K562 (cell line): Measurements from ENCODE around the gene TARS1. TPM values are rescaled to one million over a fixed set of nuclear protein-coding genes. Genes with fewer than 3 reads are reported as not detected.

Experiments
- ARNT ChIP-seq, 2 experiments: fragments of 450-650 bp; IDR thresholded peaks; 2 replicates each; pipeline ENCODE4 v1.6.1; 2016; ENCODE audit warnings: mild to moderate bottlenecking in 1 of 2
- BRD9 ChIP-seq: fragments of 450-650 bp; IDR thresholded peaks from 2 replicates; pipeline ENCODE4 v1.6.1; 2018; ENCODE audit warnings: low read depth; ENCODE audit not compliant: partially characterized antibody
- ETV6 ChIP-seq, 3 experiments: fragments of 150-350 bp in 1 of 3; sonication (generic) in 1 of 3; formaldehyde crosslinking in 1 of 3; IDR thresholded peaks; 2 replicates each; pipeline versions ENCODE4 v1.6.1 to v1.8.0; 2014 to 2022; ENCODE audit warnings: borderline replicate concordance in 2 of 3, low read depth in 2 of 3, antibody characterized with exemption in 1 of 3, low read length in 1 of 3, mild to moderate bottlenecking in 1 of 3, missing genetic modification reagents in 1 of 3
- HES1 ChIP-seq: fragments of 450-650 bp; IDR thresholded peaks from 2 replicates; pipeline ENCODE4 v1.6.1; 2016; ENCODE audit warnings: low read depth, mild to moderate bottlenecking, moderate library complexity
- HLTF ChIP-seq: fragments of 450-650 bp; IDR thresholded peaks from 2 replicates; pipeline ENCODE4 v1.6.1; 2016
- KLF1 ChIP-seq: fragments of 450-650 bp; IDR thresholded peaks from 2 replicates; pipeline ENCODE4 v1.6.1; 2016; ENCODE audit warnings: missing genetic modification characterization, missing compliant biosample characterization
- MCM7 ChIP-seq, 2 experiments: fragments of 450-650 bp; IDR thresholded peaks; 2 replicates each; pipeline ENCODE4 v1.6.1; 2016 to 2018
- MXI1 ChIP-seq: IDR thresholded peaks from 2 replicates; pipeline ENCODE4 v1.6.1; 2011; ENCODE audit warnings: low read depth, mild to moderate bottlenecking, improper control_type of control experiment, low read length
- NFYB ChIP-seq: IDR thresholded peaks from 2 replicates; pipeline ENCODE4 v1.6.1; 2011; ENCODE audit warnings: mild to moderate bottlenecking, moderate library complexity; ENCODE audit not compliant: insufficient read length; ENCODE audit errors: extremely low read depth
- POLR2H ChIP-seq: IDR thresholded peaks from 2 replicates; pipeline ENCODE4 v1.6.1; 2016; ENCODE audit warnings: missing genetic modification characterization, low read depth, mild to moderate bottlenecking, control low read depth, missing compliant biosample characterization, moderate library complexity
- RFX7 ChIP-seq: fragments of 250-450 bp; sonication (Bioruptor Pico); IDR thresholded peaks from 2 replicates; pipeline ENCODE4 v1.5.1; 2021; ENCODE audit warnings: mild to moderate bottlenecking
- SAP30 ChIP-seq: fragments of 200-600 bp; sonication (generic); IDR thresholded peaks from 2 replicates; pipeline ENCODE4 v1.6.1; 2012; ENCODE audit warnings: borderline replicate concordance, low read depth, mild to moderate bottlenecking, moderate library complexity, low read length, control low read depth, inconsistent platforms; ENCODE audit not compliant: insufficient read depth, poor library complexity, severe bottlenecking
- TCF7L2 ChIP-seq: fragments of 150-350 bp; IDR thresholded peaks from 2 replicates; pipeline ENCODE4 v1.6.1; 2016; ENCODE audit warnings: low read depth, mild to moderate bottlenecking, low read length, moderate library complexity
- ZNF507 ChIP-seq: conservative IDR thresholded peaks from 2 replicates; pipeline ENCODE4 v1.6.1; 2017; ENCODE audit warnings: missing genetic modification characterization, missing compliant biosample characterization
- polyA plus RNA-seq, 8 experiments: library from polyadenylated mRNA; depleted of rRNA in 4 of 8; stranded (reverse) in 5 of 8; unstranded in 3 of 8; fragments of >200 nt; fragmentation: Nextera tagmentation in 2 of 8; fragmentation: Illumina TruSeq in 1 of 8; extraction: Ambion mirVana in 2 of 8; extraction: Trizol in 1 of 8; gene quantifications; 2 replicates each; pipeline versions ENCODE4 v1.2.1 to v1.2.3, GENCODE V29; 2011 to 2014; ENCODE audit warnings: inconsistent platforms in 1 of 8, missing spikeins in 1 of 8
- total RNA-seq, 7 experiments: library from RNA; depleted of rRNA in 6 of 7; stranded (reverse); fragments of >200 nt in 6 of 7; fragmentation: Illumina TruSeq in 2 of 7; extraction: Trizol in 2 of 7; gene quantifications; 2 replicates each; pipeline versions ENCODE4 v1.2.1 to v1.2.3, GENCODE V29; 2011 to 2021; ENCODE audit warnings: low replicate concordance in 1 of 7
- TF ChIP-seq, protein P1 (sequence below): fragments of 450-650 bp; IDR thresholded peaks from 2 replicates; pipeline ENCODE4 v1.7.0; 2016; ENCODE audit warnings: borderline replicate concordance
- TF ChIP-seq, protein P2 (sequence below): fragments of 450-650 bp; IDR thresholded peaks from 2 replicates; pipeline ENCODE4 v1.6.1; 2018; ENCODE audit not compliant: partially characterized antibody
- TF ChIP-seq, protein P3 (sequence below): fragments of 450-650 bp; IDR thresholded peaks from 2 replicates; pipeline ENCODE4 v1.6.1; 2016; ENCODE audit warnings: antibody characterized with exemption
- TF ChIP-seq, protein P4 (sequence below), 2 experiments: fragments of 250-450 bp in 1 of 2; fragments of 450-650 bp in 1 of 2; sonication (Bioruptor Pico) in 1 of 2; IDR thresholded peaks; 2 replicates each; pipeline versions ENCODE4 v1.6.1 to v1.8.0; 2016 to 2021; ENCODE audit warnings: mild to moderate bottlenecking in 2 of 2, moderate library complexity in 2 of 2, missing compliant biosample characterization in 1 of 2, missing genetic modification characterization in 1 of 2

Gene TARS1
- total and polyA plus RNA-seq, 9 of the 15 experiments (the other 6 are each of a cell fraction or from before 2014, with no cell fraction given), result 263 to 518 (median 439) TPM

GRCh38 chr5:33440482-33441240 lies at the start of gene TARS1 (continued):
- TF ChIP-seq, protein P1, sequence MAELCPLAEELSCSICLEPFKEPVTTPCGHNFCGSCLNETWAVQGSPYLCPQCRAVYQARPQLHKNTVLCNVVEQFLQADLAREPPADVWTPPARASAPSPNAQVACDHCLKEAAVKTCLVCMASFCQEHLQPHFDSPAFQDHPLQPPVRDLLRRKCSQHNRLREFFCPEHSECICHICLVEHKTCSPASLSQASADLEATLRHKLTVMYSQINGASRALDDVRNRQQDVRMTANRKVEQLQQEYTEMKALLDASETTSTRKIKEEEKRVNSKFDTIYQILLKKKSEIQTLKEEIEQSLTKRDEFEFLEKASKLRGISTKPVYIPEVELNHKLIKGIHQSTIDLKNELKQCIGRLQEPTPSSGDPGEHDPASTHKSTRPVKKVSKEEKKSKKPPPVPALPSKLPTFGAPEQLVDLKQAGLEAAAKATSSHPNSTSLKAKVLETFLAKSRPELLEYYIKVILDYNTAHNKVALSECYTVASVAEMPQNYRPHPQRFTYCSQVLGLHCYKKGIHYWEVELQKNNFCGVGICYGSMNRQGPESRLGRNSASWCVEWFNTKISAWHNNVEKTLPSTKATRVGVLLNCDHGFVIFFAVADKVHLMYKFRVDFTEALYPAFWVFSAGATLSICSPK, result no peak
- TF ChIP-seq HLTF (peak; percentile 74; the same call in 1 of the 2 replicates), TCF7L2 (no peak), MCM7 (IDR thresholded peaks at IDR 0.05) (no peak), POLR2H (tag) (peak; percentile 93), ETV6 (IDR thresholded peaks at IDR 0.05; ENCODE audit: borderline replicate concordance in 1 of 2, low read depth in 2 of 2, low read length in 1 of 2) (peak; percentile 74 to 82; a peak in 2 of 4 replicates), ETV6 (CRISPR knock-in tag; IDR thresholded peaks at IDR 0.05; ENCODE audit: borderline replicate concordance) (no peak), HES1 (no peak), NFYB (peak; percentile 92), RFX7 (CRISPR knock-in tag) (no peak), ZNF507 (no peak), SAP30 (peak; percentile 77), BRD9 (peak; percentile 95), KLF1 (no peak), MXI1 (peak; percentile 63), ARNT (IDR thresholded peaks at IDR 0.05) (peak; percentile 50 to 84)
- TF ChIP-seq, protein P2, sequence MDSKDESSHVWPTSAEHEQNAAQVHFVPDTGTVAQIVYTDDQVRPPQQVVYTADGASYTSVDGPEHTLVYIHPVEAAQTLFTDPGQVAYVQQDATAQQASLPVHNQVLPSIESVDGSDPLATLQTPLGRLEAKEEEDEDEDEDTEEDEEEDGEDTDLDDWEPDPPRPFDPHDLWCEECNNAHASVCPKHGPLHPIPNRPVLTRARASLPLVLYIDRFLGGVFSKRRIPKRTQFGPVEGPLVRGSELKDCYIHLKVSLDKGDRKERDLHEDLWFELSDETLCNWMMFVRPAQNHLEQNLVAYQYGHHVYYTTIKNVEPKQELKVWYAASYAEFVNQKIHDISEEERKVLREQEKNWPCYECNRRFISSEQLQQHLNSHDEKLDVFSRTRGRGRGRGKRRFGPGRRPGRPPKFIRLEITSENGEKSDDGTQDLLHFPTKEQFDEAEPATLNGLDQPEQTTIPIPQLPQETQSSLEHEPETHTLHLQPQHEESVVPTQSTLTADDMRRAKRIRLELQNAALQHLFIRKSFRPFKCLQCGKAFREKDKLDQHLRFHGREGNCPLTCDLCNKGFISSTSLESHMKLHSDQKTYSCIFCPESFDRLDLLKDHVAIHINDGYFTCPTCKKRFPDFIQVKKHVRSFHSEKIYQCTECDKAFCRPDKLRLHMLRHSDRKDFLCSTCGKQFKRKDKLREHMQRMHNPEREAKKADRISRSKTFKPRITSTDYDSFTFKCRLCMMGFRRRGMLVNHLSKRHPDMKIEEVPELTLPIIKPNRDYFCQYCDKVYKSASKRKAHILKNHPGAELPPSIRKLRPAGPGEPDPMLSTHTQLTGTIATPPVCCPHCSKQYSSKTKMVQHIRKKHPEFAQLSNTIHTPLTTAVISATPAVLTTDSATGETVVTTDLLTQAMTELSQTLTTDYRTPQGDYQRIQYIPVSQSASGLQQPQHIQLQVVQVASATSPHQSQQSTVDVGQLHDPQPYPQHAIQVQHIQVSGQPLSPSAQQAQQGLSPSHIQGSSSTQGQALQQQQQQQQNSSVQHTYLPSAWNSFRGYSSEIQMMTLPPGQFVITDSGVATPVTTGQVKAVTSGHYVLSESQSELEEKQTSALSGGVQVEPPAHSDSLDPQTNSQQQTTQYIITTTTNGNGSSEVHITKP, result no peak
- TF ChIP-seq, protein P3, sequence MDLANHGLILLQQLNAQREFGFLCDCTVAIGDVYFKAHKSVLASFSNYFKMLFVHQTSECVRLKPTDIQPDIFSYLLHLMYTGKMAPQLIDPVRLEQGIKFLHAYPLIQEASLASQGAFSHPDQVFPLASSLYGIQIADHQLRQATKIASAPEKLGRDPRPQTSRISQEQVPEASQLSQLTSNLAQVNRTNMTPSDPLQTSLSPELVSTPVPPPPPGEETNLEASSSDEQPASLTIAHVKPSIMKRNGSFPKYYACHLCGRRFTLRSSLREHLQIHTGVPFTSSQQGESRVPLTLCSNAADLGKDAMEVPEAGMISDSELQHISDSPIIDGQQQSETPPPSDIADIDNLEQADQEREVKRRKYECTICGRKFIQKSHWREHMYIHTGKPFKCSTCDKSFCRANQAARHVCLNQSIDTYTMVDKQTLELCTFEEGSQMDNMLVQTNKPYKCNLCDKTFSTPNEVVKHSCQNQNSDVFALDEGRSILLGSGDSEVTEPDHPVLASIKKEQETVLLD, result peak; percentile 85
- TF ChIP-seq, protein P4, sequence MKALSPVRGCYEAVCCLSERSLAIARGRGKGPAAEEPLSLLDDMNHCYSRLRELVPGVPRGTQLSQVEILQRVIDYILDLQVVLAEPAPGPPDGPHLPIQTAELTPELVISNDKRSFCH (CRISPR knock-in tag; IDR thresholded peaks at IDR 0.05), result no peak
- TF ChIP-seq, protein P4 (tag; IDR thresholded peaks at IDR 0.05), result no peak
